ENCODE measurements around the gene ILKAP.

ILKAP gene

DNA sequence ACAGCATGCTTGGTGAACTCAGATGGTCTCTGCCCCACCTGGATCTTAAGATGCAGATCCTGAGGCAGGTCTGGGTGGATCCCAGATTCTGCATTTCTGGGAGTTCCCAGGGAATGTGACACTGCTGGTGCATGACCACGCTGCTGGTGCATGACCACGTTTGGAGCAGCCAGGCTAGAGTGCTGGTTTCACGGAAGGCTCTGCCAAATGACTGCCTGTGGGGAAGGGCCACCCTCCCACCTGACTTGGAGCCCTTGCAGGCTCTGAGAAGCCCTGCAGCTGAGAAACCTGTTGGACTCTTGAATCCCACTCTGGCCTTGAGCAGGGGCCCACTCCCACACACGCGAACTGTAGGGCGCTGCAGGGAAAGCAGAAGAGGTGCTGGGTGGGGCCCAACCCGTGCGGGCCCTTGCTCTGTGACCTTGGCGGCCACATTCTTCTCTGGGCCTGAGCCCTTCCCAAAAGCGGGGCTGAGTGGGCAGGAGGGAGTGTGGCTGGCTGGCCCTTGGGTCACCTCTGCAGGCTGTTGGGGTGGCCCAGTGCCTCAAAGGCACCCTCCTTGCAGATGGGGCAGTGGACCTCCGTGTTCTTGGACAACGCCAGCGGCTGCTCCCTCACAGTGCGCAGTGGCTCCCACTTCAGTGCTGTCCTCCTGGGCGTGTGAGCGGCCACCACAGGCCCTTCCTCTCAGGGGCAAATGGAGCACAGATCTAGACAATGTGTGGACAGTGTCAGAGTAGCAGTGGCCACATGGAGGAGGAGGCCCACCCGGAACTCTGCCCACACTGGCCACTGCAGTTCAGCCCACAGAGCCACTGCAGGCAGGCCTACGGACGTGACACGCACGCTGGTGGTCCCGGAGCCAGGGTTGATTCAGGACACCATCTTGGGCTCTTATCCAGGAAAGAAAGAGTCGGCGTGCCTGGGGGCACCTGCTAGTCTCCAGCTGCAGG is 36.8 kb downstream of the ILKAP start:
- DNase-seq (ENCODE audit: low spot score): no peak

DNA sequence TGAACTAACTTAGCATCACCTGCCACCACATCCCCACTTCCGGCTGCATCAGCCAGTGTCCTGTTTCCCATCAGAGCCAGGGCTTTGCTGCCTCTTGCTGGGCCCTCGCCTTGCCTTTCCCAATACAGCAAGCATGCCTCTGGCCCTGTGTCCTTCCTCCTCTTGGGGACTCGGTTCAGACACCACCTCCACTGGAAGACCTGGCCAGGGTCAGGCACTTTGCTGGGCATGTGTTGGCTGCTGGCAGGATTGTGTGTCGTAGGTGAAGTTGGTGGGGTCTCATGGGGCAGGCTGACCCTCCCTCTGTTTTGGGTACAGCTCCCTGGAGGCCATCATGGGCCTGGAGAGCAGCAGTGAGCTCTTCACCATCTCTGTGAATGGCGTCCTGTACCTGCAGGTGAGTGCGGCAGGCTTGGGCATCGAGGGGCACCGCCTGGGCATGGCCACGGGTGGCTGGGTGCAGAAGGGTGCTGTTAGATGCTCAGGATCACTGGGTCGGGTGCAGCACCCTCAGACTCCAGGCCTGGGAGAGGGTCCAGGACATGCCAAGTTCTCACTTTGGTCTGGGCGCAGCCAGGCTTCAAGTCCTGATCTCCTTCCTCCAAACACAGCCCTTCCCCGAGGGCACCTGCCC is 38.1 kb downstream of the ILKAP start:
- no peak for DNase-seq (ENCODE audit: low spot score)

DNA sequence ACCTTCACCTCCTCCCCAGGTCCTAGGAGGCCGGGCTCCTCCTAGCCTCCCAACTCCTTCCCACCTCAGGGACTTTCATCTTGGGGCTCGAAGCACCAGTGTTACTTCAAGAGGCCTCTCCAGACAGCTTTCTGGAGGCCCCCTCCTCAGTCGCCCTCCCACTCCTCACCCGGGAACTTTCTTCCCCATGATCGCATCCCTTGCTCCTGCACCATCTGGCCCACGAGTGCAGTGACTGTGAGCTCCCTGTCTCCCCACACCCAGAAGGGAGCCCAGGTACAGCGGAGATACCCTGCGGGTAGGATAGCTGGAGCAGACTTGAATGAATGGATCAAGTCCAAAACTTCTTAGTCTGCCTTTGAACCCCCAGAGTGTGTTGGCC is 38.6 kb downstream of the ILKAP start:
- no peak for DNase-seq (ENCODE audit: low spot score)

DNA sequence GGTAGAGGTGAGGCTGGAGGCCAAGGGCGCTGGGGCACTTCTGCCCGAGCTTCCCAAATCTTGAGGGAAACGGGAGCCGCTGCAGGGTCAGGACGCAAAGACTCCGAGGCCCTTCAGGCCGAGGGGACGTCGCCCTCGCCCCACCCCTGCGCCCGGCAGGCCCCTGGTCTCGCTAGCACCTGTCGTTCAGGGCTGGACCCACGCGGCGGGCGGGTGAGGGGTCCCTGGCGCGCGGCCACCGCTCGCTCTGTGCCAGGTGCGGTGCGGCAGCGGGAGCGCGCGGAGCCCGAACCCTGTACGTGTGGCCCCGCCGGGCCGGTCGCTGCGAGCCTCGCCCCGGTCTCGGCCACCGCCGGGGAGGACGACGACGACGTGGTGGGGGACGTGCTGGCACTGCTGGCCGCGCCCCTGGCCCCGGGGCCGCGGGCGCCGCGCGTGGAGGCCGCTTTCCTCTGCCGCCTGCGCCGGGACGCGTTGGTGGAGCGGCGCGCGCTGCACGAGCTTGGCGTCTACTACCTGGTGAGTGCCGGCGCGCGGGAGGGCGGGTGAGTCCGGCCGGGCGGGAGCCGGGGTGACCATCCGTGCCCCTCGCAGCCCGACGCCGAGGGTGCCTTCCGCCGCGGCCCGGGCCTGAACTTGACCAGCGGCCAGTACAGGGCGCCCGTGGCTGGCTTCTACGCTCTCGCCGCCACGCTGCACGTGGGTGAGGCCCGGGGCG is 39.9 kb downstream of the ILKAP start:
- no peak for DNase-seq (ENCODE audit: low spot score)

DNA sequence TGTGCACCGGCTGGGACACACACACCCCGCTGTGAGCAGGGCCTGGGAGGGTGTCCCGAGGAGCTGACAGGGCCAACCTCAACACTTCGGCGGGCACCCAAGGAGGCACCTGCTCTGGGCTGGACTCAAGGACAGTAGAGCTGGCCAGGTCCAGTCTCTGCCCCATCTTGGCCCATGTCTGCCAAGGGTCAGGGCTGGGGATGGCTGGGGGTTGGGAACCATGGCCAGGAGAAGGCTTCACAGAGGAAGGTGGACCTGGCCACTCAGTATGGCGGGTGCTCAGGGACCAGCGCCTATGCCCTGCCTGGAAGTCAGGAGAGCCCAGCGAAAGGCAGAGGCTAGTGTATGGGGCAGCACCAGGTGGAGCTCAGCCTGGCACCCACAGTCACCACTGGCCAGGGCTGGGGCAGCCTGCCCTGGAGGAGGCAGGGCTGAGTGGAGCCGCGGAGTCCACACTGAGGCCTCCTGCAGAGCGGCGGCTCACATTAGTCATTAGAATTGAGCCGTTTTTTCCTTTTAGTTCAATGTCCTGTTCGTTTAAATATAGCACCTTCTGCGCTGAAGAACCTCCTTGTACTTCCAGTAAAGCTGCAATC is 40.6 kb downstream of the ILKAP start:
- no peak for DNase-seq (ENCODE audit: low spot score)

DNA sequence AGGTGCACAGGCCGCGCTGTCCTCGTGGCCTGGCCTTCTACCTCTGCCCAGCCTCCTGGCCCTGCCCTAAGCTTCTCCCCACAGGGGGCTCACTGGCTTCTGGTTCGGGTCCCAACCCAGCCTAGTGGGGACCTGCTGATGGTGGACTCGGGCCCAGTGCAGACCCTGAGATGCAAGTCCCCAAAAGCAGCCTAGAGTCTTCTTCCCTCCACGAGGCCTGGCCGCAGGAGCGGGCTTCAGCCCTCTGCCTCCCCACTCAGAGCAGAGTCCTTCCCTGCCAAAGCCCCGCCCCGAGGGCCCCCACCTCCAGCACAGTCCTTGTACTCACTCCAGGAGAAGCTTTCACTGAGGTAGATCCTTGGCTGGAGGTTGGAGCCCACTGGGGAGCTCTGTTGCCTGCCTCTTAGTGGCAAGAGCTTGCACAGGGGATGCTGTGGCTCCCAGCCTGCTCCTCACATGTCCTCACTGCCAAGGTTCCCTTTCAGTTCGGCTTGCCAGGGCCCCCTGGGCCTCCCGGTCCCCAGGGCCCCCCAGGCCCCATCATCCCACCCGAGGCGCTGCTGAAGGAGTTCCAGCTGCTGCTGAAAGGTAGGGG is 41.1 kb downstream of the ILKAP start:
- no peak for DNase-seq (ENCODE audit: low spot score)

DNA sequence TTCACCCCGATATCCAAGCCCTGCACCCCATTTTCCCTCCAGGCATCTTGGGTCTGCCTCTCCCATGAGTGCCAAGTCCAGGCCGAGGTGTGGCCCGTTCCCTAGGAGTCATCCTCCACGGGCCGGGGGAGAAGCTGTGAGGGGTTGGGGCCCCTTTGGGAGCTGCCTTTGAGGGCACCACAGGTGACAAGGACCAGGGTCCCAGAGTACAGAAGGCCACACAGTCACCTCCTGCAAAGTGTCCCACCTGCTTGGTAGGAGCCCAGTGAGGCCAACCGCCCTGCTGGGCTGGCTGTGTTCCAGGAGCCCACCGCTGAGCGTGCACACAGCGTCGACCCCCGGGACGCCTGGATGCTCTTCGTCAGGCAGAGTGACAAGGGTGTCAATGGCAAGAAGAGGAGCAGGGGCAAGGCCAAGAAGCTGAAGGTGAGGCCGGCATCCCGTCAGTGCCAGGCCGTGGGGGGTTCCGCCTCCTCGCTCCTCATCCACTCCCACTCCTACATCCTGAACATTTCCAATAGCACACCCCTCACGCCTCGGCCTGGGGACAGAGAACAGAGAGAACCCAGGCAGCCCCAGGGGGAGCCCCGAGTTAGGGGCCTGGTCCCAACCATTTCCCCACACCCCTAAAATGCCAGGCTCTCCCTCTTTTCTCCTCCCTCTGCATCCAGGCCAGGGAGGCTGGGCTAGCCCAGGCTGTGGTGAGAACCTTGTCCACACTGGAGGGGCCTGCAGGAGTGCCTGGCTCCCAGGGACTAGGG is 42.0 kb downstream of the ILKAP start:
- DNase-seq (ENCODE audit: low spot score): no peak

DNA sequence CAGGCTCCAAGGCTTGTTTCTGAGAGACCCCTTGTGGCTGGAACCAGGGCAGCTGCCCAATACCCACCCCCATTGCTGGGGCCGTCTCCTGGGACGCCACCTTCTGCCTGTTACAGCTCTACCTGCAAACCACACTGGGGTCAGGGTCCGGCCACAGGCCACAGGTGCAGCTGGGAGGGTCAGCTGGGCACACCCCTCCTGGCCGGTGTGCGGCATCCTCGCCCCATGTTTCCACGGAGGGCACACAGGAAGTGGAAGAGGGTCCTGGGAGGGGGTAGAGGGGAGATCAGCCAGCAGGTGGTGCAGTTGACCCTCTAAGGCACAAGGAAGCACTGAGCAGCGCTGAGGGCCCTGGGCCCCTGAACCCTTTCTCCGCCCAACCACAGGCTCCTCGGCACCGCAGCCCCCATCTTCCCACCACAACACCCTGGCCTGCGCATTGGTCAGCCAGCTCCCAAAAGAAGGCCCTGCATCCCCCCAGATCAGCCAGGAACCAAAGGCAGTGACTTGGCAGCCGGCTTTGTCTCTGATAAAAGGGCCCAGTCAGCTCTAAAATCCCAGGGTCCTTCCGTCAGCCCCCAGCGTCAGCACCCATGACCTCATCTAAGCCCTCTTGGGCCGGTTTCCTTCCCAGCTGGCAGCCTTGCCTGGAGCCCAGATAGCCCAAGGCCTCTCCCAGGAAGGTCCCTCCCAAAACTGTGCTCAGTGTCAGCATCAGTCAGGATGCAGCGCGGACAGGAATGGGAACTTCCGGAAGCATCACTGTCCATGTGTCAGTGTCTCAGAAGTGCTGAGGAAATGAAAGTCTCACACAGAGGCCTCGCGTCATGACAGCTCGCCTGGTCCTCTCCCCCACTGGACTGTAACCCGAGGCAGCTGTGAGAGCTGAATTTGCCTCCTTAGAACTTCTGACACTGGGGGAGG is 43.0 kb downstream of the ILKAP start:
- no peak for DNase-seq (ENCODE audit: low spot score)

DNA sequence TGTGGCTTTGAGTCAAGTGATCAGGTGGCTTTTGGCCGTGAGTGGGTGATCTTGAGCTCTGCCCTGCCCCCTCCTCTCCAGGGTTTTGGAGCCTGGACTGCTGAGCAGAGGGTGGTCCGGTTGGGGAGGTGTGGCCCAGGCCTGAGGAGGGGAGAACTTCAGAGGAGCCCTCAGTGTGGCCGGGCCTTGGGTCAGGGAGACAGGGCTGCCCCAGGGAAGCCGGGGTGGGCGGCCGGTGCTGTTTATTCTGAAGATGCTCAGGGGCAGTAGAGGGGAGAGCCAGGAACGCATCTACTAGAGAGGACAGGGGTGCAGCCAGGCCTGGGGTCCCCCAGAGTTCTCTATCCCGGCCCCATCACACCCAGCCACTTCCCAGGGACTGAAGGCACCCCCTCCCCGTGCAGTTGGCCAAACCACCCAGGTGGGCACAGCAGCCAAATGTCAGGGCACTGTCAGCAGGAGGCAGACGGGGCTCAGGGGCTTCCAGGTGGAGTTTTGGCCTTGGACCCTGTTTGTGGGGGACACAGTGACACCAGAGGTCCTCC is 43.8 kb downstream of the ILKAP start:
- DNase-seq (ENCODE audit: low spot score): no peak

DNA sequence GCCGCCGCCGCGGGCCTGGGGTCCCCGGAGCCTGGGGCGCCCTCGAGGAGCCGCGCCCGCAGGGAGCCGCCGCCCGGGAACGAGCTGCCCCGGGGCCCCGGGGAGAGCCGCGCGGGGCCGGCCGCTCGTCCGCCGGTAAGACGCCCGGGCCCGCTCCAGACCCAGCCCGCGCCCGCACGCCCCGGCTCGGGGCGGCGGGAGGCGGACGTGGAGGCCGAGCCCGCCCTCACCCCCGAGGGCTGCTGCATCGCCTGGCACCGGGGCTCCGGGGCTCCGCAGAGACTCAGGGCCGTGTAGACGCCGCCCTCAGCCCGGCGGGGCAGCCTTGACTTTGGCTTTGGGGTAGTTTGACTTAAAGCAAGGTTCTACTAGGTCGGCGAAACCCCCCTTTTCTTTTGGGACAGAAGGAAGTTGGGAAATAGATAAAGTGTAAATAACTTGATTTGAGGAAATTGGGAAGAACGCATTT is 44.4 kb downstream of the ILKAP start:
- no peak for DNase-seq (ENCODE audit: low spot score)

DNA sequence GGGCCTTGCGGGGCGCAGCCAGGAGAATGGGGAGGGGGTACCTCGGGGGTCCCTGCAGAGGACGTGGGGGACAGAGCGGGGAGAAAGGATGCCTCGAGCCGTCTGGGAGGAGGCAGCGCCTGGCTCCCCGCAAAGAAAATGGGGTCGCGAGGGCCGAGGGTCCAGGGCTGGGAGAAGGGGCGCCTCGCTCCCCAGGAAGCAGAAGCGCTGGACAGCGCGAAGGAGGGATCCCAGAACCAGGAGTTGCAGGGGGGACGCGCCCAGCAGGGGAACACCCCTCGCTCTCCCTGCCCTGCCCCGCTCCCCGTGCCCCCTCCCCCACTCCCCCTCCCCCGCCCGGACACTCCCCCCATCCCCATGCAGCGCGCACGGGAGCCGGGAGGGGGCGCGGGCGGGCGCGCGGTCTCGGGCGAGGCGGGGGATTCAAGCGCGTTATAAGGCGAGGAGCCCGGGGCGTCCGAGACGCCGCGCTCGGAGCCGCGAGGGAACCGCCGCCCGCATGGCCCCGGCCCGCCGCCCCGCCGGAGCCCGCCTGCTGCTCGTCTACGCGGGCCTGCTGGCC is 44.9 kb downstream of the ILKAP start, which contains the start of gene ERFE:
Gene ERFE (plus strand): TSS at position 462 of the 562 bp plus-strand sequence. CDS start 38 bp downstream, at position 500.
- no peak for DNase-seq (ENCODE audit: low spot score)

DNA sequence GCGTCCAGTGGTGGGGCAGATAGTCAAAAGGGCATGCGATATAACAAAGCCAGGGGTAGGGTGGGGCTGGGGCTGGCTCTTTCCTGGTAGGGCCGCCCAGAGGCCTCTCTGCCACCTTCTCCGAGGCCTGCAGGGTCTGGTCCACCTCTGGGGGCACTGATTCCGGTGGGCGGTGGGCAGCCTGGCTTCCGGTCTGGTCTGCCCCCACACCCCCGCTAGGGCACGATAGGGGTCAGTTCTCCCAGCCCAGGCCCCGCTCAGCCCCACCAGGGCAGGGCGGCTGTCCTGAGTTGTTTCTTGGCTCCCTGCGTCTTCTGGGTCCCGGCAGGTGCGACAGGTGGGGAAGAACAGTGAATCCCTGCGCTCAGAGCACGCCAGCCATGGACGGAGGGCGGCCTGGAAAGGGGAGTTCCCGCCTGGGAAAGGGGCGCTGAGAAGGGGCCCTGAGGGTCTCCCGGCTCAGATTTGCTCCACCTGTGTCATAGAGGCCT is 45.4 kb downstream of the ILKAP start:
- no peak for DNase-seq (ENCODE audit: low spot score)

DNA sequence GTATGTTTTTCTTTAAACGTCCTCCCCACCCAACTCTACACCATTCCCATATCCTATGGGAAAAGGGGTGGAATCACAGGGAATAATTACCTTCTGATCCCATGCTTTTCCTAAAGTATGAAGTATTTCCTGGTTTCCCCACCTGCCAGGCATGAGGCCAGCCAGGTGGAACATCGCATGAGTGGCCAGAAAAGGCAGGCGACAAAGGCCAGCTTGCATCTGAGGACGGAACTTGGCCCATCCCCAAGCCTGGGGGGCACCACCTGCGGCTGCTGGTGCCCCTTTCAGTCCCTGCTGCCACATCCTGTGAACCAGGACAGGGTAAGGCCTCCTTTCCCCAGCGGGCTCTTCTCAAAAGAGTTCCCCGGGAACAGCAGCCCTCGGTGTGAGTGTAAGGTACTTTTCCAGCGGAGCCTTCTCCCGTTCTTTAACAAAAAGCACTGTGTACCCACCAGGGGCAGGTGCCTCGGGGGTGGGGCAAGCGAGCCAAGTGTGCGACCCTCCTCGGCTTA is 45.9 kb downstream of the ILKAP start:
- DNase-seq (ENCODE audit: low spot score): no peak

DNA sequence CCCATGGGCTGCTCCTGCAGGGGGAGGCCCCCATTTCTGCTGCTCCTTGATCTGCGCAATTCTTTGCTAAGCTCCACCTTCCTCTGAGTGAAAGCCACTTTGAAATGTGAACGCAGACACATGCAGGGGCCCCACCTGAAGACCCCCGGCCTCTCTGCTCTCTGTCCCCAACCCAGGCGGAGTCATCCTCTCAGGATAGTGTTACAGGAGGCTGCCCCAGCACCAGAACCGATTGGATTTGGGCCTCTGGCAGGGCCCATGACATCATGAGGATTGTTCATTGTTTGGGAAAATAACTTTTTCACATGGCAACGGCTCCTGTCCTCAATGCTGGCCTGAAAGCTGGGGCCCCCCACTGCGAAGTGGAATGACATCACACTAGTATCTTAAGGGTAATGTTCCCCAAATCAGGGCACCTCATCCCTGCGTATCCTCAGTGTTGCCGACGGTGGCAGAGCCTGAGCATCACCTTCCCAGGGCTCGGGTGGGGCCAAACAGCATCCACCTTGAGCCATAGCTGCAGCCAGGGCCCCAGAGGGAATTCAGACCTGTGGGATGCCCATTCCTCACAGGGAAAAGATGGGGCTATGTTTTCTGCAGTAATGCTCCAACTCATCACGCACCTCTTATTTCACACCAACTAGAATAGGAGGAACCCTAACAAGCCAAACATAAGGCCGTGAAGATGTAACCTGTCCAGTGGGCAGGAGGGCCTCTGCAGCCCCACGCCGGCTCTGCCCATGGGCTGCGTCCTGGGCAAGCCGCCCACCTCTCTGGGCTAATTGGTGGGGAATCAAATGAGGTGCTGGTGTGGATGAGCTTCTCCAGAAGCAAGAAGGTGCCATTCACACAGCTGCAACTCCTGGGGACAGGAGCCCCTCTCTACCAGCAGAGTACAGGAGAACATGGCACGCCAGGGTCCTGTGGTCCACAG is 47.5 kb downstream of the ILKAP start:
- DNase-seq (ENCODE audit: low spot score): no peak

DNA sequence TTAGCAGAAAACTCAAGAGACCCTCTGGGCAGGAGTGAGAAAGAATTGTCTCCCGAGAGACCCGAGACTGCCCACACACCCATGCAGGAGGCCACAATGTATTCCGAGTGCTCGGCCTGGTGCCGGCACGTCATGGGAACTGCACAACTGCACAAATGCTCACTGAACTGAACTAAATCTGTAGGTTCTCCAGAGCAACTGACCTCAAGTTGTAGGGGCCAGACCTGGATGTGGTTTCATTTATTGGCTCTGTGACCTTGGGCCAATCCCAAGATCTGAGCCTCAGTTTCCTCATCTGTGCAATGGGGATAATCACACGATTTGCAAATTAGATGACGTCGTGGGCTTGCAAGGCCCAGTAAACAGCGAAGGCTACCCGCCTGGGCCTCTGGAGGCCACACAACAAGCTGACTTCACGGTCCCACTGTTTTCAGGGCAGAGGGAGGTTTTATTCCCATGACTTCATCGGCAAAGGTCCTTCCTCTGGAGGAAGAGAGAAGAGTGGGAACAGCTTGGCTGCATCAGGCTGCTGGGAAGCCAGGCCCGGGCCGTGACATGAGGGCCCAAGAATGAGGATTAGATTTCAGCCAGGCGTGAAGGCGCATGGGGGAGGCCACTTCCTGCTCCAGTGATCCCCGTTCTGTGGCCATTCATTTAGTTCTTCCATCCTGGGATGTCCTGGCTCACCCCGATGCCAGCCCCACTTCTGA is 48.3 kb downstream of the ILKAP start:
- no peak for DNase-seq (ENCODE audit: low spot score)

DNA sequence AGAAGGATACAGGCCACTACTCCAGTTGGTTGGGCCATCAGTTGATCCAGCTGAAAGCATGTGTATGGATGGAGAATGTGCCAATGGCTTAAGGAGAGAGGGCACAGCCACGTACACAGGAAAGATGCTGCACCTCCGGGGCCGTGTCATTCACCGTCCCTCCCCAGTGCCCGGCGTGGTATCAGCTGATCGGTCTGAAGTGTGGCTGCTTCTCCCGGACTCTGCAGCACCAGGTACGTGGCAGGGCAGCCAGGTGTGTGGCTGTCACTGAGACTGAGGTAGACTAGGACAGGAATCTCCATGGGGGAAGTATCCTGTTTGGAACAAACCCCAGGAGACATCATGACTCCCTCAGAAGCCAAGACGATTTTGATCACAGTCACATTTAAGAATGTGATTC is 48.9 kb downstream of the ILKAP start:
- DNase-seq (ENCODE audit: low spot score): no peak

All from pons (tissue), 1 donor.